Measurements from ENCODE around the gene AUH. TPM values are rescaled to one million over a fixed set of nuclear protein-coding genes. Genes with fewer than 3 reads are reported as not detected.

AUH gene
- total RNA-seq, 2 donors from 2014 or later = 27.4 to 36.1 TPM

DNA sequence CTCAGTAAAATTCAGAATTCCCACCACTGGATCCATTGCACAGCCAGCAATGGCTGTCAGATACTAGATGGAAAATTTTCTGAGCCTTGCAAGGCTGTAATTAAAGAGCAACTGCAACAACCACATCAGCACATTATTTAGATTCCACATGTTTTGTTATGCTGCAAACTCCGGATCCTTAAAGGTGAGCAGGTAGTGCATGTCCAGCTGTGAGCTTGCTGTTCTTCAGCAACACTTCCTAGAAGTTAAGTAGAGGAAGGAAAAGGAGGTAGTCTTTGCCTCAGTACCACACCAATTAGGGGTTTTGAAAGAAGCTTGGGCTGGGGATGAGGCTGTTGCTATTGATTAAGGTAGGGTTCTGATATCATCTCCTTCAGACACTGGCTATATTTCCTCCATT is 144.3 kb downstream of the AUH start:
- no peak overlapping the region for H3K4me3 ChIP-seq
- H3K9me3 ChIP-seq = no peaks in the 10 kb centered on the region
- no peaks in the 10 kb centered on the region for H3K4me1 ChIP-seq (ENCODE audit: control insufficient read depth in 1 of 2, low read depth in 2 of 2)
- no peaks in the 10 kb centered on the region for H3K36me3 ChIP-seq
- TF ChIP-seq, protein P1, sequence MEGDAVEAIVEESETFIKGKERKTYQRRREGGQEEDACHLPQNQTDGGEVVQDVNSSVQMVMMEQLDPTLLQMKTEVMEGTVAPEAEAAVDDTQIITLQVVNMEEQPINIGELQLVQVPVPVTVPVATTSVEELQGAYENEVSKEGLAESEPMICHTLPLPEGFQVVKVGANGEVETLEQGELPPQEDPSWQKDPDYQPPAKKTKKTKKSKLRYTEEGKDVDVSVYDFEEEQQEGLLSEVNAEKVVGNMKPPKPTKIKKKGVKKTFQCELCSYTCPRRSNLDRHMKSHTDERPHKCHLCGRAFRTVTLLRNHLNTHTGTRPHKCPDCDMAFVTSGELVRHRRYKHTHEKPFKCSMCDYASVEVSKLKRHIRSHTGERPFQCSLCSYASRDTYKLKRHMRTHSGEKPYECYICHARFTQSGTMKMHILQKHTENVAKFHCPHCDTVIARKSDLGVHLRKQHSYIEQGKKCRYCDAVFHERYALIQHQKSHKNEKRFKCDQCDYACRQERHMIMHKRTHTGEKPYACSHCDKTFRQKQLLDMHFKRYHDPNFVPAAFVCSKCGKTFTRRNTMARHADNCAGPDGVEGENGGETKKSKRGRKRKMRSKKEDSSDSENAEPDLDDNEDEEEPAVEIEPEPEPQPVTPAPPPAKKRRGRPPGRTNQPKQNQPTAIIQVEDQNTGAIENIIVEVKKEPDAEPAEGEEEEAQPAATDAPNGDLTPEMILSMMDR (IDR thresholded peaks at IDR 0.05) = no peak
- no peak for ATAC-seq (ENCODE audit: insufficient number of reproducible peaks, low FRiP score, low read depth)
- H3K27ac ChIP-seq = no peak overlapping the region
- no peaks in the 10 kb centered on the region for H3K27me3 ChIP-seq (replicated peaks; ENCODE audit: insufficient read depth)
- no peak for DNase-seq (ENCODE audit: low spot score)

DNA sequence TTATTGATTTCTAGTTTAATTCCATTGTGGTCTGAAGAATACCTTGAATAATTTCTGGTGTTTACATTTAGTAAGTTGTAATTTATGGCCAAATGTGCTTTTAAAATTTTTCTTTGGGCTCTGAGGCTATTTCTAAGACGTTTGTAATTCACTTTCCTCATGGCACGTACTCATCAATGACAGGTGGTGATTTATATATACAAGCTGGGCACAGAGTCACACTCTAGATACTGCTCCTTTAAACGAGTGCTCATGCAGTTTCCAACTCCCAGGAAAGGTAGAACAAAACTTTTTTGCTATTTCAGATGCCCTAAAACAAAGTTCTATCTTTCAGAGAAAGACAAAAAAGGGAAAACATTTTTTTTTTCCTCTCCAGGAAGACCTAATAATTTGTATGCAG is 146.9 kb downstream of the AUH start:
- DNase-seq (ENCODE audit: low spot score) = no peak
- H3K4me1 ChIP-seq (ENCODE audit: control insufficient read depth in 1 of 2, low read depth in 2 of 2) = no peaks in the 10 kb centered on the region
- no peak overlapping the region for H3K27ac ChIP-seq
- no peaks in the 10 kb centered on the region for H3K9me3 ChIP-seq
- no peaks in the 10 kb centered on the region for H3K36me3 ChIP-seq
- H3K4me3 ChIP-seq = no peak overlapping the region
- no peaks in the 10 kb centered on the region for H3K27me3 ChIP-seq (replicated peaks; ENCODE audit: insufficient read depth)
- ATAC-seq (ENCODE audit: insufficient number of reproducible peaks, low FRiP score, low read depth) = no peak
- TF ChIP-seq, protein P1 (IDR thresholded peaks at IDR 0.05) = no peak

DNA sequence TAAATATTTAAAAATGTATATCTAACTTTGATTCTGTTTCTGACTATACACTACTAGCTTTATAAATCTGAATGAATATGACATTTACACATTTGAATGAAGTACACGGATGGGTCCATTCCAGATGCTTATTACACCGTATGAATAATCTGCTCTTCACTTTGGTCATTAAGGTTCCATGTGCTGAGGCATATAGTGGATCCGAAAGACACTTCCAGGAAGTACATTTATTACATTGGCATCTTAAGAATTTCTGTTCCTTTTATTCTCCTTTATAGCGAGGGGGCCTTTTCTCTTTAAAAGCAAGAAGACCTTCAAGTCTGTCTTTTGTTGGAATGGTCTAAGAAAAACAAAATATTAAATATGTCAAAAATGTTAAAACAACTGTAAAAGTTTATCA is 147.6 kb downstream of the AUH start:
- no peaks in the 10 kb centered on the region for H3K27me3 ChIP-seq (replicated peaks; ENCODE audit: insufficient read depth)
- no peaks in the 10 kb centered on the region for H3K9me3 ChIP-seq
- no peak for DNase-seq (ENCODE audit: low spot score)
- no peak overlapping the region for H3K27ac ChIP-seq
- H3K4me3 ChIP-seq = no peak overlapping the region
- no peaks in the 10 kb centered on the region for H3K36me3 ChIP-seq
- no peak for ATAC-seq (ENCODE audit: insufficient number of reproducible peaks, low FRiP score, low read depth)
- H3K4me1 ChIP-seq (ENCODE audit: control insufficient read depth in 1 of 2, low read depth in 2 of 2) = no peaks in the 10 kb centered on the region
- TF ChIP-seq, protein P1 (IDR thresholded peaks at IDR 0.05) = no peak

DNA sequence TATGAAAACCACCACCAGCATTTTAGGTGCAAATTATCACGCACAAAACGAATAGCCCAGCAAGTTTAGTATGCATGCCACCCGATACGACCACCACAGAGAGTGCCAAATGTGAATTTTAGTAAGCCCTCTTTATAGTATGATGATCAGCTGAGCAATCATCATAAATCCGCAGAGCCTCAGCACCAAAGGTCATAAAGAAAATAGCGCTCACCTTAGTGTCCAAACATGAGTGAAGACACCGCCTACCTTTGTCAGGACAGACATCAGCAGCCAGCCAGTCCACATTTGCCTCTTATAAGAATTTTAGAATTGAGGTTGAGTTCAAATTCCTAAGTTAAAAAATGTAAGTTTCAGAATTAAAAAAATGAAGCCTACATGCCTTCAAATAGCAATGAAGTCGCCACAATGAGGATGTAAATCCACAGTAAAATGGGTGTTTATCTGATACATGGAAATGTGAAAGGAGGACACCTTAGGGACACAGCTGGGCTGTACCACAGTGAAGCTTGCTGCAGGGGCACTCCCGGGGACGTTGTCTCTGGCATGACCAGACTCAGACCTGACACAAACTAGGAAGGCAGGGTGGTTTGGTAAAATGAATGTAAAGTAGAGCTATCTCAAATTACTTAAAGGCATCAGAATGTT is 149.0 kb downstream of the AUH start:
- TF ChIP-seq, protein P1 (IDR thresholded peaks at IDR 0.05) = no peak
- Histone ChIP-seq H3K36me3 (no peaks in the 10 kb centered on the region), H3K4me1 (ENCODE audit: control insufficient read depth in 1 of 2, low read depth in 2 of 2) (peaks cover 0 to 10% of the 10 kb centered on the region in 2 donors), H3K27ac (no peak overlapping the region), H3K4me3 (no peak overlapping the region), H3K27me3 (replicated peaks; ENCODE audit: insufficient read depth) (no peaks in the 10 kb centered on the region), H3K9me3 (no peaks in the 10 kb centered on the region)
- ATAC-seq (ENCODE audit: insufficient number of reproducible peaks, low FRiP score, low read depth) (no peak), DNase-seq (ENCODE audit: low spot score) (no peak)

DNA sequence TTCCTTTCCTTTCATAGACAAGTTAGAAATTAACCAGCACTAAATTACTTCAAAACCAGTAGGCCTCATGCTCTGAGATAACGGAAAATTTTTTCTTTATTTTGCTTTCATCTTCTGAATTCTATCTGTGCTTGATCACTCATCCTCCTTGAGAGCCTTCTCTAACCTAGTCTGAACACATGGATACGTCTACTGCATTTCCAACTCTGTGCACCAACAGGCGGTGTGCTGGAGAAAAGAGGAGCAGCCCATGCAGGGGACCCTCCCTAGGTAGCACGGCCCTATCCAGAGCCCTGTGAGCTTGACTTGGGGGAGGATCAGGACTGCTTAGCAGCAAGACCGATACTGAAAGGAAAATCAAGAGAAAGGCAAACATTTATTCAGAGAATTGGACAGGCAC is 149.8 kb downstream of the AUH start:
- H3K4me3 ChIP-seq = peak overlapping the region; percentile 15
- ATAC-seq (ENCODE audit: insufficient number of reproducible peaks, low FRiP score, low read depth) (no peak), DNase-seq (ENCODE audit: low spot score) (no peak)
- no peaks in the 10 kb centered on the region for H3K36me3 ChIP-seq
- peaks cover 0 to 18% of the 10 kb centered on the region in 2 donors for H3K4me1 ChIP-seq (ENCODE audit: control insufficient read depth in 1 of 2, low read depth in 2 of 2)
- H3K9me3 ChIP-seq = no peaks in the 10 kb centered on the region
- TF ChIP-seq, protein P1 (IDR thresholded peaks at IDR 0.05) = no peak
- no peaks in the 10 kb centered on the region for H3K27me3 ChIP-seq (replicated peaks; ENCODE audit: insufficient read depth)
- peak overlapping the region in 1 of 2 donors; percentile 3 for H3K27ac ChIP-seq

Measured in thoracic aorta (tissue), 2 donors.